GM21786 (cell line): ENCODE measurements around the gene ANGPT4.
"Not testable (repeated sequence)": the region's sequence is repeated elsewhere in the genome, so short reads cannot be mapped to it uniquely, and the experiment has no call there.

ENCODE experiments used
- ATAC-seq: cut with Tn5 transposase; IDR thresholded peaks from one replicate; pipeline ENCODE4 v1.9.1; 2021; ENCODE audit not compliant: unreplicated experiment

ANGPT4 gene

DNA sequence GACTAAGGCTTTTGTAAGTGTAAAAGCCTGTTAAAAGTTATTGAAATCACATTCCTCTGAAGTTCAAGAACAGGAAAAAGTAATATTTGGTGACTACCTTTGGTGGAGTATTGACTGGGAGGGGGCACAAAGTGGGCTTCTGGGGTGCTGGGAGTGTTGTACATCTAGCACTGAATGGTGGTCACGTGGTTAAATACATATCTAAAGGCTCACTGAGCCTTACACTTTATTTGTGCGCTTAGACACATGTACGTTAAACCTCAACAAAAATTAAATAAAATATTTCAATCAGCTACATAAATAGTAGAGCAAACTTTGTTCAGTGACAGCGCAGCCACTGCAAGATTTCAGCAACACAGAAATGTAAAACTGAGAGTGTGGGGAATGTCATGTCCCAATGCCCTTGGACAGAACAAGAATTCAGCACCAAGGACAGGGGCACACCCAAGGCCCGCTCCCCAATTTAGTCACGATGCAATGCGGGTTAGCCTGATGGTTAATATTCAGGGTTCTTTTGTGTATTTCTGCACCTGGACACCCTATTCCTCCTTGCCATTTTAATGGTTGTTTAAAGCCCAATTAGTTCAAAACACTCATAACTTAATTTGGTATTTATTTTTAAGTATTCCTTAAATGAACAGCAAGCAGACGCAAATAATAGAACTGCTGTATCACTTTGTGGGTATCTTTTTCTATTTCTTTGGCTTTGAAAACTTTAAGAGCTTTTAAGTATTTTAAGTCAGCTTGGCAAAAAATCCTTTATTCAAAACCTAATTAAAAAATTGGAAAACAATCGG lies 37.4 kb downstream of the ANGPT4 start:
- ATAC-seq = no peak

DNA sequence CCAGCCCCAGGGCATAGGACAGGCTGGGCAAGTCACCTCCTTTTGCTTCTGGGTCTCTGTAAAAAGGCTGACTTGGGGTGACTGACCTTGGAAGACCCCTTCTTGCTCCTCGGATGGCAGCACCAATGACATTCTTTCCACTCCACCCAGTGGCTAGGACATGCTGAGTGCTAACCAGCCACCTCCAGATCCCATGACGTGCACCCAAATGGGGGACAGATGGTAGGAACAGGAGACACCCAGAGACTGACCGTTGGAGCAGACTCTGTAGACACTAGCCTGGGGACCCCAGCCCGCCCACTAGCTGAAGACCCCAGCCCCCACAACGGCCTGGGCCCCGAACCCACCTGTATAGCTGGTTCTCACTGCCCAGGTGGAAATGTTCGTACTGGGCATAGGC lies 38.3 kb downstream of the ANGPT4 start:
- no peak for ATAC-seq

DNA sequence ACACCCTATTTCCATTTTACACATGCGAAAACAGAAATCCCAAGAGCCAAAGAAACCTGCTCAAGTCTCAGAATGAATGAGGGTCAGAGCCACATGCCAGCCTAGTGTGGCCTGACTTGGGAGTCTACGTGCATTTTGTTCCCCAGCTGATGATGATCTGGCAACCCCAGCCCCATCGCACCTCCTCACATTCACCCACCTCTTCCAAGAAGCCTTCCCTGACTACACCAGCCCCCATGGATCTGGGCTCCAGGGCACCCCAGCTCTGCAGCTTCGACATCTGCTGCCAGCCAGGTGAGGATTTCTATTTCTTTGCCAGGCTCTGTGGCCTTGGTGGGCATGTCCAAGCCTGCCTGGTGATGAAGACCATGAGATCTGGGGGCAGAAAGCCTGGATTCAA lies 41.0 kb downstream of the ANGPT4 start:
- no peak for ATAC-seq

DNA sequence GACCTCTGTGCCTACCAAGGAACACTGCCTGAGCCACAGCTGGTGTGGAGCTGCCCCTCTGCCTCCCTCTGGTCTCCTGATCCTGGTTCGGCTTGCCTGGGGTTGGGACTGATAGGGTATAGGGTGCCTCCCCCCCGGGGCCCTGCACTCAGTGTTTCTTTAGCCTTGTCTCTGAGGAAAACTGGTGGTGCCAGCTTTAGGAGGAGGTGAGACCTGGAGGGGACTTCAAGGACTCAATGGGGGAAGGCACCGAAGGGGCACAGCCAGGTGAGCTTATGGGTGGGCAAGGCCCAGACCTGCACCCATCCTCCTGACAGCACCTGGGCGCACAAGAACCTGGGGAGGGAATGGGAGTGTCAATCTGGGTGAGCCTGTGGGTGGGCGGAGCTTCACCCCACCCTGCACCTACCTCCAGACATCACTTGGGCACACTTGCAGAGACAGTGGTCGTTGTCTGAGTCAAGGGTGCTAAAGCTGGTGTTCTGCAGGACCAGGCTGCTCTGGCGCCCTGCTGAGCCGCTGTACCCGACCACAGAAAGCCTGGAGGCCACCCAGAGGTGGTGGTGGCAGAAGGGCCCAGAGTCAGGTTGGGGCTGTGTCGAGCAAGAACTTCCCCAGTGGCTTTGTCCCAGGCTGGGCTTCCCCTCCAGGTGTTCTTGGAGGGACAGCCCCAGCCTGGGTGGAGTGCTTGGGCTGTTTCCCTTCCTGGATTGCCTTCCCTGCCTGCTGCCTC lies 42.1 kb downstream of the ANGPT4 start:
- ATAC-seq = peak; percentile 52

DNA sequence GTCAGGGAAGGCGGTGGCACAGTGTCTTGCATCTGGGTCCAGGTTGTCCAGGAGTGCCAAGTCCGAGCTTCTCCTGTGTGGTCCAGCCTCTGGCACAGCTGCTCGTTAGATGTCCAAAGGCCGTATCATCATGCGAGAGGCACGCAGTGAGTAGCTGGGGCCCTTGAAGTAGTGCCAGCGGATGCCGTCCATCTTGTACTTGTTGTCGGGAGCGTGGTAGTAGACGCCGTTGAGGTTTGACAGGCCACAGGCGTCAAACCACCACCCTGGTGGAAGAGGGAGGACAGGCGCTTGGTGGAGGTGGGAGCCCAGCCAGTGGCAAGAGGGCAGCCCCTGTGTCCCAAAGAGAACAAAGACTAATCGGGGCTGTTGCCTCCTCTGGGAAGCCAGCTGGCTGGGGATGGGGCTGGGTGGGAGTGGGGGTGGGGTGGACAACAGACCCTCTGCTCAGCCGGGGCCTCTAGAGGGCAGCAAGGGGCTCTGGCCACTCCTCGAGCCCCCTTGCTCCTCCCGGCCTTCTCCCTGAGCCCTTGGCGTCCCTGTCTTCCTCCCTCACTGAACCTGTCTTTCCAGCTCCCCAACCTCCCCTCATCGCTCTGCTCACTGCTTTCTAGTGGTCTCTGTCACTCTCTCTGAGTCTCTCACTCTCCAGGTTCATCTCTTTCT lies 43.1 kb downstream of the ANGPT4 start:
- ATAC-seq = no peak

DNA sequence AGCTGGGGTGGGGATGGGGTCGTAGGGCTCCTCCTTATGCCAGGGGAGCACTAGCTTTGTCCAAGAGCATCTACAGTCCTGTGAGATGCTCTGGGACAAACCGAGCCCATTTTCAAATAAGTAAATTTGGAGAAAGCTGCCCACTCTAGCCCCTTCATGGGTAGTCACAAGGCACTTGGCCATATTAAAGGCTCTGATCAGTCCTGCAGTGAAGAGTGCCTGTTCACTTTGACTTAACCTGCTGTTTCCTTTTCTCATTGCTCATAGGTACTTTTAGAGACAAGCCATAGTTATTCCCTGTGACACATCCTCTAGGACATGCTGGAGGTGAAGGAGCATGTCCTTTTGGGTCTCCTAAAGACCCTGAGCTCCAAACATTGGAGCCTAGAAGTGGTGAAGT lies 44.2 kb downstream of the ANGPT4 start:
- ATAC-seq = no peak

GRCh38 chr20:871436-871835 lies 44.7 kb downstream of the ANGPT4 start:
- no peak for ATAC-seq

GRCh38 chr20:870758-871157 lies 45.4 kb downstream of the ANGPT4 start:
- ATAC-seq = no peak

DNA sequence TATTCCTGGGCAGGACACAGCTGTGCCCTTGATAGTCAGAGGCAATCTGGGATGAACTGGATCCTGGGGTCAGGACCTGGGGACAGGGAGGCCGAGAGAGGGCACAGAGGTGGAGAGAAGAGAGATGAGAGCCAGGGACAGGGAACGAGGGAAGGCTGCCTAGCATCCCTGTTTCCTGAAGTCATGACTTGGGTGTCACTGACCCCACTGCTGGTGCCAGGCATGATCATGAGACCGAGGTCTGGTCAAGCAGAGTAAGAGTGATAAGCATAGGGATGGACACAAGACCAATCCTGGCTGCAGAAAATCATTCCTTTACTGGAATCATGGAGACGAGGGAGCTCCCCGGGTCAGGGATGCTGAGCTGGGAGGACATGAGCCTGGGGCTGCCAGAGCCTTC lies 46.5 kb downstream of the ANGPT4 start:
- ATAC-seq = no peak

DNA sequence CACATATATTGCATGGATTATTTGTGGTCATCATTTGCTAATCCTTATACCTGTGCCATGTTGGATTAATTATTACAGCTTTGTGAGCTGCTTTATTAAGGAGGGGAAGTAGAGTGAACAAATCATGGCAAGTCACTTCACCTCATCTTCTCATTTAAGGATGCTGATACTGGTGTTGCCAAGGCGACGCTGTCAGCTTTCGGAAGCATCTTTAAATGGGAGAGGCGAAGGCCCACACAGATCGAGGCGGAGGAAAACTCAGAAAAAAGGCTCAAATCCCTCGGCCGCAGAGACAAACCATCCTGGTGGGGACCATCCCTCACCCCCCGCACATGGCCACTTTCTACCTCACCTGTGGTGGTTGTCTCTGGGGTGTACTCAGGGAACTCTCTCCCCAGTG lies 47.9 kb downstream of the ANGPT4 start:
- ATAC-seq = no peak

DNA sequence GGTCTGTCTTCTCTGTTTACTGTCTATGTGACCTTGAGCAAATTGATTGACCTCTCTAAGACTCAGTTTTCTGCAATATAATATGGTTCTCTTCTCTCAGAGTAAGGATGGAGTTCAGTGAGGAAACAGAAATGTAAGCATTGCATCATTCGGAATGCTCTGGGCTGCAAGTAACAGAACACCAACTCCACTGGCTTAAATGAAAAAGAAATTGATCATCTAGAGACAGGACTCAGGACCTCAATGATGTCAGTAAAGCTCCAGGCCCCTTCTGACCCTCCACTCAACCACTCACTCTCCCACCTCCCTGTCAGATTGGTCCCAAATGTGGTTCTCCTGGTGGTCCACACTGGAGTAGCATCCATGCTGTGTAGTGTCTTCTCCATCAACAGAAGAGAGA lies 50.7 kb downstream of the ANGPT4 start:
- no peak for ATAC-seq

- no peak for ATAC-seq
Observed at GRCh38 chr20:860891-861290, 55.2 kb downstream of the ANGPT4 start.

DNA sequence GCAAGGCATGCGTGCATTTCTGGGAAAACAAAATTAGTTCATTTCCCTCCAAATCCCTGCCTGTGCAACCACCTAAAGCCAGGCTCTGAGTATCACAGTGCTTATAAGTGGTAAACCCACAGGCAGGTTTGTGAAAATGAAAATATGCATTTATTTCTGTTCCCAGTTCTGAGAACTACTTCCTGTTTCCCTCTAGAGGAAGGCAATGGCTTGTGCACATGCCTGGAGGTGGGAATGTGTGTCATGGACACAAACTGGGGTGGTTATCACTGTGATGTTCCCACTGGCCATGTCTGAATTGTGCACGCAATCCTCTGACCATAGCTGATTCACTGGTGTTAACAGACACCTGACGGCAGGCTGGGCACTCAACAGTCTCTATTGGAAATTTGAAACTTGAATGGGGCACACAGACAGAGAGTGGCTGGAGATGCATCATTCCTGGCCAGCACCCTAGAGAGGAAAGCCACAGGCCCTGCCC lies 56.3 kb downstream of the ANGPT4 start:
- no peak for ATAC-seq

- ATAC-seq = no peak
Observed at GRCh38 chr20:858011-858410, 58.1 kb downstream of the ANGPT4 start.

- no peak for ATAC-seq
Observed at GRCh38 chr20:856361-856775, 59.8 kb downstream of the ANGPT4 start.

GRCh38 chr20:855466-856360 lies 60.4 kb downstream of the ANGPT4 start:
- no peak for ATAC-seq

- no peak for ATAC-seq
Observed at GRCh38 chr20:854601-855000, 61.5 kb downstream of the ANGPT4 start.

DNA sequence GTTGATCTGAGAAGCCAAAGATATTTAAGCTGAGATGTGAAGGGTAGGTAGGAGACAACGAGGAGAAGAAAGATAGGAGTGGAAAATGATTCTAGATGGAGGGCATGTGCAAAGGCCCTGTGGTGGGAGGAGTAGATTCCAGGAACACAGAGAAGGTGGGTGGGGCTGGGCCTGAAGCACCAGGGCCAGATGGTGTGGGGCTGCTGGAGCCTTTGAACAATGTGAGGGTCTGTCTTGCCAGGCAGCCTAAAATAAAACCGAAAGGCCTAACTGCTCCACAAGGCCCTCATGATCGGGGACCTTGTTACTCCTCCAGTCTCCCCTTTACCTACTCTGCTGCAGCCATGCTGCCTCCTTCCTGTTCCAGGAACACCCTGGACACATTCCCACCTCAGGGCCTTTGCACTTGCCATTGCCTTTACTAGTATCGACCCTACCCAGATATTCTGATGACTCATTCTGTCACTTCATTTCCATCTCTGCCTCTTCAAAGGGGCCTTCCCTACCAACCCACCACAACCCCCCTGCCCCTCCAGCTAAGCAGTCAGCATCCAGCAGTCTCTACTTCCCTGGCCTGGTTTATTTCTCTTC lies 62.6 kb downstream of the ANGPT4 start:
- ATAC-seq = no peak

DNA sequence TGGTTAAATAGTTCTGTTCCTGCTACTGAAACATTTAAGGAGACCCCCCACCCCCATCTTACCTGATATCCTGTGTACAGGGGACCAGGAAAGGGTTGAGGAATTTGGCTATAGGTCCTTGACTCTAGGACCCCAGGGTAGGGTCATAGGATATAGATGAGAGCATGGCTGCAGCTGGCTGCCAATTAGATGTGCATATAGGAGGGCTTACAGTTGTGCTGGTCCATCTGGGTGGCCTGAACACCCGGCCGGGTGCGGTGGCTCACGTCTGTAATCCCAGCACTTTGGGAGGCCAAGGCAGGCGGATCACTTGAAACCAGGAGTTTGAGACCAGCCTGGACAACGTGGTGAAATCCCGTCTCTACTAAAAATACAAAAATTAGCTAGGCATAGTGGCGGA lies 67.4 kb downstream of the ANGPT4 start:
- ATAC-seq = not testable (repeated sequence)

GRCh38 chr20:848193-848592 lies 67.9 kb downstream of the ANGPT4 start:
- no peak for ATAC-seq
